Activated CD8-positive, alpha-beta memory T cell treated with anti-CD3 and anti-CD28 coated beads for 4 hours (primary cell): ENCODE measurements around the gene VIT.

Experiments used
- DNase-seq, 2 donors: peaks; one replicate each; pipeline ENCODE4 v3.0.0-alpha.2; 2020; ENCODE audit warnings: low read depth in 2 of 2

Gene VIT

GRCh38 chr2:36769106-36769505 is 72.6 kb downstream of the VIT start:
- no peak for DNase-seq

GRCh38 chr2:36770542-36771287 is 74.2 kb downstream of the VIT start:
- DNase-seq: no peak

GRCh38 chr2:36771671-36772070 is 75.2 kb downstream of the VIT start:
- no peak for DNase-seq

GRCh38 chr2:36773947-36774346 is 77.4 kb downstream of the VIT start:
- DNase-seq: no peak

GRCh38 chr2:36775261-36775660 is 78.8 kb downstream of the VIT start:
- no peak for DNase-seq

- no peak for DNase-seq
Measured at GRCh38 chr2:36775806-36776205, 79.3 kb downstream of the VIT start.

GRCh38 chr2:36777272-36777671 is 80.8 kb downstream of the VIT start:
- no peak for DNase-seq

GRCh38 chr2:36777788-36778187 is 81.3 kb downstream of the VIT start:
- no peak for DNase-seq

- DNase-seq: no peak
Measured at GRCh38 chr2:36779462-36779861, 83.0 kb downstream of the VIT start.

GRCh38 chr2:36780231-36780839 is 83.8 kb downstream of the VIT start:
- DNase-seq: no peak

- no peak for DNase-seq
Measured at GRCh38 chr2:36781907-36782720, 85.6 kb downstream of the VIT start.

GRCh38 chr2:36783246-36783645 is 86.7 kb downstream of the VIT start:
- DNase-seq: no peak

GRCh38 chr2:36785179-36785795 is 88.8 kb downstream of the VIT start:
- DNase-seq: peak; percentile 22 to 35

GRCh38 chr2:36789181-36789804 is 92.8 kb downstream of the VIT start:
- no peak for DNase-seq

GRCh38 chr2:36792951-36793350 is 96.4 kb downstream of the VIT start:
- no peak for DNase-seq

GRCh38 chr2:36797324-36798070 is 101.0 kb downstream of the VIT start:
- DNase-seq: no peak

- no peak for DNase-seq
Measured at GRCh38 chr2:36798724-36799123, 102.2 kb downstream of the VIT start.

GRCh38 chr2:36800381-36800780 is 103.9 kb downstream of the VIT start:
- DNase-seq: peak; percentile 20 to 38

GRCh38 chr2:36801088-36801487 is 104.6 kb downstream of the VIT start:
- DNase-seq: no peak

GRCh38 chr2:36802952-36803351 is 106.4 kb downstream of the VIT start:
- no peak for DNase-seq

GRCh38 chr2:36805635-36806224 is 109.2 kb downstream of the VIT start:
- DNase-seq: no peak
